ENCODE measurements around the gene OR7A10. TPM values are rescaled to one million over a fixed set of nuclear protein-coding genes. Genes with fewer than 3 reads are reported as not detected.

Gene OR7A10
- not detected for total RNA-seq

DNA sequence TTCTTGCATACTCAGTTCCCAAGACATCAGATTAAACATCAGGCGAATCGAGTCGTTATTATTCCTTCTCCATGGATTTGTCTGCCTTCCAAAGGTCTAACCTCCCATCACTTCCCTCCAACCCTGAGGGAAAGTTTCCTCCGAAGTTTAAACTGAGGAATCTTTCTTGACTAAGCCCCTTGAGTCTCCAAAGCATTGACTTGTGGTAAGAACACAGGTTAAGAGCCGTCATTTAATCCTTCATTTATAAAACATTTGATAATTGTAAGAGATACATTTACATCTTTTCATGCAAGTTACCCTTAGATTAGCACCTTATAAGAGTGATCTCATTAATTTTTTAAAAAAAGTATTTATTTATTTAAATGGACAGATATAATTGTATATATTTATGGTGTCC is at the start of gene OR7A10:
OR7A10 (minus strand) TSS at position 101 of the 400 bp plus-strand sequence. CDS start 7,045 bp downstream, outside the sequence.
- DNase-seq (ENCODE audit: low spot score) = no peak

- DNase-seq (ENCODE audit: low spot score) = no peak
These were observed 42.1 kb upstream of the OR7A10 start for GRCh38 chr19:14890643-14891379.

DNA sequence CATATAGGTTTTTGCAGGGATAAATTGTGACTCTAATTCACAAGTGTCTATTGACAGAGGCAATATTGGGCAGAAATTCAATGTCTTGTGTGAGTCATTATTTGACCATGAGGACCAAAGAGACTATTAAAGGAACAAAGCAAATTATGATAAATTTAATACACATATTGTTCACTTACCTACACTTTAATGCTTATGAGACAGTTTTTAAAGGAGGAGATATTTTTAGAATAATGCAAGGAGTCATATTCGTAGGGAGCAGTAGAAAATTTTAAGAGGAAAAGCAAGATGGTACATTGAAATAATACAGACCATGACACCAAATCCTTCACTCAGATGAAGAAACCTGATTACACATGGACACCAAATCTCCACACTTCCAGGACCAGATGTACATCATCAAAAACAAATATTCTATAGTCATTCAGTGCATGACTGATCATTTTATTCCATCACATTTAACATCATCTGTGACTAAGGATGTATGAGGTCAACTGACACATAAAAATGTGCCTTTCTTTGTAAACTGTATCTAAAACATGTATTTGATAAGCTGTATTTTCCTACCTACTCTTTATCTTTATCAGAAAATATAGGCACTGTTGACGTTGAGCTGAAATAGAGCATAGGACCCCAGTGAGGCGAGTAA is 41.4 kb upstream of the OR7A10 start:
- DNase-seq (ENCODE audit: low spot score) = no peak

GRCh38 chr19:14886032-14886431 is 37.3 kb upstream of the OR7A10 start, which contains the start of gene OR7A17:
OR7A17 (minus strand) TSS chr19:14886132; CDS start chr19:14881355, 4,777 bp downstream.
- no peak for DNase-seq (ENCODE audit: low spot score)

DNA sequence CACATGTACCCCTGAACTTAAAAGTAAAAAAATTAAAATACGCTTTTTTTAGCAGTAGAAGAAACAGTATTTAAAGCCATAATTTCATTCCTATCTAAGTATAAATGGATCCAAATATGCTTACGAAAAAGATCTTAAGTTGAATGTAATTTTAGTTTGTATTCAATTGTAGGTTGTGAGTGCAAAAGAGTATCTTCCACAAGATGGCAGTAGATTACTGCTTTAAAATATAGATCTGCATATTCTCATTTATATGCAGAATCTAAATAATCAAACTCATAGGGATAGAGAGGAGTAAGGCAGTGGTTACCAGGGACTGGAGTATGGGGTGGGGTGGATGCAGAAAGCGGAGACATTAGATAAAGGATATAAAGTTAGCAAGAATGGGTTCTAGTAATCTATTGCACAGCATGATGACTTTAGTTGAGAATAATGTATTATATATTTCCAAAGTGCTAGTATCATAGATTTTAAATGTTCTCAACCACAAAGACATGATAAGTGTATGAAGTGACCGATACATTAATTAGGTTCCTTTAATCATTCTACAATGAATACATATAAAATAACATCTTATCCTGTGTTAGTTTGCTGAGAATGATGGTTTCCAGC is 23.0 kb upstream of the OR7A10 start:
- no peak for DNase-seq (ENCODE audit: low spot score)

GRCh38 chr19:14868497-14868896 is 19.8 kb upstream of the OR7A10 start:
- no peak for DNase-seq (ENCODE audit: low spot score)

GRCh38 chr19:14843578-14843977 is 5.1 kb downstream of the OR7A10 start:
- no peak for DNase-seq (ENCODE audit: low spot score)

GRCh38 chr19:14843169-14843568 is 5.6 kb downstream of the OR7A10 start:
- DNase-seq (ENCODE audit: low spot score) = no peak

DNA sequence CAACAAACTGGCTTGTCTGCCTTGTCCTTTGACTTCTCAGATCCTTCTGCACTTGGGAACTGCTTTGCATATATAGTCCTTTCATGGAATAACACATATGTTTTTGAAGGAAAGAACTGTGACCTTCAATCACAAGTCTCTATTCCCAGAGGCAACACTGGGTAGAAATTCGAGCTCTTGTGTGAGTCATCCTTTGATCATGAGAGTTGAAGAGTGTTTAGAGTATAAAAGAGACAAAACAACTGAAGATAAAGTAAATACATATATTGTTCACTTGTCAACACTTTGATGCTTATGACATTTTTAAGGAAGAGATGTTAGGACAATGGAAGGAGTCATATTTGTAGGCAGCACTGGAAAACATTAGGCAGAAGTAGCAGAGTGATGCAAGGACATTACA is 8.5 kb downstream of the OR7A10 start:
- DNase-seq (ENCODE audit: low spot score) = no peak

GRCh38 chr19:14837391-14837790 is 11.3 kb downstream of the OR7A10 start:
- no peak for DNase-seq (ENCODE audit: low spot score)

GRCh38 chr19:14835011-14835410 is 13.7 kb downstream of the OR7A10 start, which contains the start of the genes OR7A5 and OR7C1:
OR7A5 (minus strand) TSS chr19:14835185; CDS start chr19:14828241, 6,944 bp downstream.
OR7C1 (minus strand) TSS chr19:14835185; CDS start chr19:14800136, 35,049 bp downstream.
- no peak for DNase-seq (ENCODE audit: low spot score)

GRCh38 chr19:14830702-14831101 is 18.0 kb downstream of the OR7A10 start:
- no peak for DNase-seq (ENCODE audit: low spot score)

GRCh38 chr19:14826006-14826405 is 22.7 kb downstream of the OR7A10 start:
- DNase-seq (ENCODE audit: low spot score) = no peak

- DNase-seq (ENCODE audit: low spot score) = no peak
These were observed 26.8 kb downstream of the OR7A10 start for GRCh38 chr19:14821937-14822336.

DNA sequence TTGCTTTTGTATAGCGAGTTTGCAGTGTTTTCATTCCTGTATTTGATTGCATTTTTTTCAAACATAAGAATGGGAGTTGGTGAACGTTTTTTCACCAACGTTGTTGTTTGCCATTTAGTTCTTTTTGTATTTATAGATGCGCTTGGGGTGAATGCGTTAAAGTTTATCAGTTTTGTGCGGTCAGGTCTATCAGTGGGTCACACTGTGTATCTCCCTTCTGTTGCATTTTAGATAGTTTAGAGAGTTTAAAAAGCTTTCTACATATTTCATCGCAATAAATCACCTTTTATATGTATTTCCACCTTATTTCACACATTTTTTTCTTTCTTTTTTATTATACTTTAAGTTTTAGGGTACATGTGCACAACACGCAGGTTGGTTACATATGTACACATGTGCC is 30.1 kb downstream of the OR7A10 start:
- DNase-seq (ENCODE audit: low spot score) = no peak

DNA sequence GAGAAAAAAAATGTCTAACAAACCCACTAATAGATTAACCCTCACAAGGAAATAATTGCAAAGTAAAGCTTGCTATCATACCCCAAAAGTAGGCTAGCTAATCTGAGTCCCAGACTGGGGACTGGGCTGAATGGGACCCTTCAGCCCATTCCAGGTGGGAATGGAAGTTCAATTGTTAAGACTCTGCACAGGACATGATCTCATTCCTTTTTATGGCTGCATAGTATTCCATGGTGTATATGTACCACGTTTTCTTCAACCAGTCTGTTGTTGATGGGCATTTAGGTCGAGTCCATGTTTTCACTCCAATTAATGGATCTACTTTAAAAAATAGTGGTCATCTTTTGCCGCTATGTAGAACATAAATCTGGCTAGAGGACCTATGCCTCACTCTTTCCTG is 31.7 kb downstream of the OR7A10 start:
- DNase-seq (ENCODE audit: low spot score) = no peak

DNA sequence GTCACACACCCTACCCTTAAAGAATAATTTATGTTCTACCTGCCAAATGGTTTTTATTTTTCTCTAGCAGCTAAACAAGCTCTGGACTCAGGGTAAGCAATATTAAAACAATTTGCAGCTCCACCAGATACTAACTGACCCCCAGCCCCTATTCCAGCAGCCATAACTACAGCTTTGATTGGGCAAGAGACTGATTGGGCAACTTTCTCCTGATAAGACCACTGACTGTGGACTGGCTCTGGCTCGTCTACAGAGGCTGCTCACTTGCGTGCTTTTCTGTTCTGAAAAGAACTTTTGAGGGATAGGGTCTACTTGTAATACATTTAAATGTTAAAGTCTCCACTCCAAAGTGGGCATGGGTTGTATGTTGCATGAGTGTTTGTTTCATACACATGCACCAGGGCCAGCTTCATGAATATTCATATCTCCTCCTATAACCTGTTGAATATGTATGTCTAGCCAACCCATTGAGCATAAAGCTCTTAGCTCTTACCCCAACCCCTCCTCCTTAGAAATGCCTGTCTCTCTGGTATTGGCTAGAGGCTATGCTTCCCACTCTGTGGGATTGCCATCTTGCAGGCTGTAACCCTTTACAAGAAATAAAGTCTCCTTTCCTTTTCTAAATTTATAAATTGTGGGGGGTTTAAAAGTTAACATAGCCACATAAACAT is 33.6 kb downstream of the OR7A10 start:
- DNase-seq (ENCODE audit: low spot score) = no peak

- DNase-seq (ENCODE audit: low spot score) = no peak
These were observed 39.3 kb downstream of the OR7A10 start for GRCh38 chr19:14809272-14810057.

GRCh38 chr19:14804765-14805164 is 44.0 kb downstream of the OR7A10 start:
- no peak for DNase-seq (ENCODE audit: low spot score)

- no peak for DNase-seq (ENCODE audit: low spot score)
These were observed 50.0 kb downstream of the OR7A10 start for GRCh38 chr19:14798760-14799159.

DNA sequence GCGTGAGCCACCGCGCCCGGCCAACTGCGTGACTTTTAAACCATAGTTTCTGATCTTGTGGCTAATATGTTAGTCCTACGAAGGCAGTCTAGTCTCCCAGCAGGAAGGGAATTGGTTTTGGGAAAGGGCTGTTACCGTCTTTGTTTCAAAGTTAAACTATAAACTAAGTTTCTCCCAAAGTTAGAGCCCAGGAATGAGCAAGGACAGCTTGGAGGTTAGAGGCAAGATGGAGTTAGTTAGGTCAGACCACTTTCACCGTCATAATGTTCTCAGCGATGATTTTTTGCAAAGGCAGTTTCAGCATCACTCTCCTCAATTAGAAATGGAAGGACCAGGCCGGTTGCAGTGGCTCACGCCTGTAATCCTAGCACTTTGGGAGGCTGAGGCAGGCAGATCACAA is 52.7 kb downstream of the OR7A10 start:
- DNase-seq (ENCODE audit: low spot score) = no peak
